Measurements from ENCODE around the gene MRPL12.
A peak's percentile ranks its signal among the peaks of the same experiment; 100 is the strongest.

MRPL12 gene

DNA sequence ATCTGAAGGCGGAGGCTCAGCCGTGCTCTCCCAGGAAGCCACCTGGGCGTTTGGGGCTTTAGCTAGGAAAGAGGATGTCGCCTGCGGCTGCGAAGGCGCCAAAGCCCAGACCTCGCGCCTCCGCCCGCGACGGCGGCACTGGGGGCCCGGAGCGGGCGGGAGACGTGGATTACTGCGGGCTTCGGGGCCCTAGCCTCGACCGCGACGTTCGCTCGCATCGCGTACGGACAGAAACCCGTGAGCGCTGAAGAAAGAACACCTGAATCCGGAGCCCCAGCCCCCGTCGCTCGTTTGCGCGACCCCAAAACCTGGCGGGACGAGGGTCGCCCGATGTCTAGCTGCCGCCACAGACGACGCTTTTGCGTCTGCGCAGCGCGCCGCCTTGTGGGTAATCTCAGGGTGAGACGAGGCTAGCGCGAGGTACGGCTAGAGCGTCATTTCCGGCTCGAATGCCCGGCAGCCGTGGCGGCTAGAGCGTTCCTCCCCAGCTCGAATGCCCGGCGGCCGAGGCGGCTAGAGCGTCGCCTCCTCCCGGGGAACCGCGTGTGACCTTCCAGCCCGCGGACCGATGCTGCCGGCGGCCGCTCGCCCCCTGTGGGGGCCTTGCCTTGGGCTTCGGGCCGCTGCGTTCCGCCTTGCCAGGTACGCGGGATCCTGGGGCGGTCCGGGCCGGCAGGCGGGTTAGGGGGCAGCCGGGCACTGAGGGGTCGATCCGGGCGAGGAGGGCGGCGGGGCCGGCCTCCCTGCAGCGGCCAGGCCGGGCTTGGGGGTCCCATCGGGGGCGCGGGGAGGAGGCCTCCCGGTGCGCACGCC lies at the start of gene MRPL12:
TSS of gene MRPL12 (plus strand) at position 434 of the 813 bp plus-strand sequence. CDS start at position 569, 135 bp downstream.
- peaks cover 52% of the 10 kb centered on the region for H3K36me3 ChIP-seq (ENCODE audit: control insufficient read depth, insufficient read depth, low read length)
- no peaks in the 10 kb centered on the region for H3K27me3 ChIP-seq (ENCODE audit: control insufficient read depth, insufficient read depth, low read length)
- peak within 1 kb of the TSS; percentile 98 for H3K9ac ChIP-seq (ENCODE audit: low read depth, low read length)
- H3K9me3 ChIP-seq (ENCODE audit: control insufficient read depth, insufficient read depth, low read length), result no peaks in the 10 kb centered on the region
- no peaks in the 10 kb centered on the region for H3K4me1 ChIP-seq (ENCODE audit: control insufficient read depth, insufficient read depth, low read length)
- peak within 1 kb of the TSS; percentile 95 for H3K4me3 ChIP-seq (ENCODE audit: low read depth, low read length)

- Histone ChIP-seq H3K9me3 (ENCODE audit: control insufficient read depth, insufficient read depth, low read length) (no peaks in the 10 kb centered on the region), H3K9ac (ENCODE audit: low read depth, low read length) (no peak overlapping the region)
These were observed 47.6 kb upstream of the MRPL12 start for GRCh38 chr17:81655378-81656117.

DNA sequence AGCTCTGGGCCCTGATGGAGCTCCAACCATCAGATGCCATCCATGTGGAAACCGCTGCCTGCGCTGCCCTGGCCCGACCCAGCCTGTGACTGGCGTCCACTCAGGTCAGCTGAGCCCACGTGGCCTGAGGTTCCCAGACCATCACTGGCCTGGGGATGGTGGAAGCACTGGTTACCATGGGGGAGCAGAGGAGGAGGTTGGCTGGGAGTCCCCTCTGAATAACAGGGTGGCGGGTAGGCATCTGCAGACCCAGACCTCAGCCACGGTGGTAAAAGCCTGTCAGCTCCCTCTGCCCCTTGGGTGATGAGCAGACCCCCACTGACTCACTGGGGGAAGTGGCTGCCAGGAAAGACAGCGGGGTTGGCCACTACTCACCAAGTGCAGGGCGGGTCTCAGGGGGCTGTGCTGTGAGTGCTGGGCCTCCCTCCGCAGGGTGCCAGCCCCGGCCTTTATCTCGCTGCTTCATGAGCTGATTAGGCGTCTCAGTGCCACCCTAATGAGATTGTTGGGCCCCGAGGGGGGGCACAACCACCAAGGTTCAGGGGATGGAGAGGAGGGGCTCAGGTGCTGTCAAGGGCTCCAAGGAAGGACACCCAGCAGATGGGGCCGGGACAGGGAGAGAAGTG lies 46.9 kb upstream of the MRPL12 start, which contains the start of gene PDE6G:
TSS of gene PDE6G (minus strand) at position 425 of the 626 bp plus-strand sequence. CDS start 3,237 bp downstream, outside the sequence.
- Histone ChIP-seq H3K27me3 (ENCODE audit: control insufficient read depth, insufficient read depth, low read length) (no peaks in the 10 kb centered on the region), H3K9me3 (ENCODE audit: control insufficient read depth, insufficient read depth, low read length) (no peaks in the 10 kb centered on the region), H3K36me3 (ENCODE audit: control insufficient read depth, insufficient read depth, low read length) (no peaks in the 10 kb centered on the region), H3K9ac (ENCODE audit: low read depth, low read length) (no peak within 1 kb of the TSS), H3K4me3 (ENCODE audit: low read depth, low read length) (no peak within 1 kb of the TSS), H3K4me1 (ENCODE audit: control insufficient read depth, insufficient read depth, low read length) (no peaks in the 10 kb centered on the region)

More at GRCh38 chr17:81655378-81656117, 47.6 kb upstream of the MRPL12 start:
- Histone ChIP-seq H3K36me3 (ENCODE audit: control insufficient read depth, insufficient read depth, low read length) (no peaks in the 10 kb centered on the region), H3K4me1 (ENCODE audit: control insufficient read depth, insufficient read depth, low read length) (no peaks in the 10 kb centered on the region), H3K27me3 (ENCODE audit: control insufficient read depth, insufficient read depth, low read length) (no peaks in the 10 kb centered on the region), H3K4me3 (ENCODE audit: low read depth, low read length) (no peak overlapping the region)

DNA sequence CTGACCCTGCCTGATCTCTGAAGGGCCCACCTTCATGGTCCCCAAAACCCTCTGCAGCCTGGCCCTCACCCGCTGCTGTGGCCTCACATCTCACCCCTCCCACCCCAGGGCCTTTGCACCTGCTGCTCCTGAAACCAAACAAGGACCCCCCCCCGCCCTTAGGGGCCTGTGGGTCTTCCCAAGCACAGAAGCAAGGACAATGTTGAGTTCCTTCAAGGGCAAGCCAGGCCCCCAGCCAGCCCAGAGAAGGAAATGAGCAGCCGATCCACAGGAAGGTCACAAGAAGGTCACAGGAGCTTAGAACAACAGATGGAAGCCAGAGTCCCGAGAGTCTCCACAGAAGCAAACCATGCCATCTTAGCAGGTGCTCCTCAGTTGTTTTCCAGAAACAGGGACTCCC lies 46.3 kb upstream of the MRPL12 start:
- Histone ChIP-seq H3K36me3 (ENCODE audit: control insufficient read depth, insufficient read depth, low read length) (no peaks in the 10 kb centered on the region), H3K9ac (ENCODE audit: low read depth, low read length) (no peak overlapping the region), H3K9me3 (ENCODE audit: control insufficient read depth, insufficient read depth, low read length) (no peaks in the 10 kb centered on the region), H3K27me3 (ENCODE audit: control insufficient read depth, insufficient read depth, low read length) (no peaks in the 10 kb centered on the region), H3K4me1 (ENCODE audit: control insufficient read depth, insufficient read depth, low read length) (no peaks in the 10 kb centered on the region), H3K4me3 (ENCODE audit: low read depth, low read length) (no peak overlapping the region)

- Histone ChIP-seq H3K36me3 (ENCODE audit: control insufficient read depth, insufficient read depth, low read length) (peaks cover 2% of the 10 kb centered on the region), H3K9ac (ENCODE audit: low read depth, low read length) (no peak overlapping the region), H3K9me3 (ENCODE audit: control insufficient read depth, insufficient read depth, low read length) (no peaks in the 10 kb centered on the region), H3K27me3 (ENCODE audit: control insufficient read depth, insufficient read depth, low read length) (no peaks in the 10 kb centered on the region), H3K4me3 (ENCODE audit: low read depth, low read length) (no peak overlapping the region), H3K4me1 (ENCODE audit: control insufficient read depth, insufficient read depth, low read length) (no peaks in the 10 kb centered on the region)
These were observed 44.1 kb upstream of the MRPL12 start for GRCh38 chr17:81659038-81659437.

DNA sequence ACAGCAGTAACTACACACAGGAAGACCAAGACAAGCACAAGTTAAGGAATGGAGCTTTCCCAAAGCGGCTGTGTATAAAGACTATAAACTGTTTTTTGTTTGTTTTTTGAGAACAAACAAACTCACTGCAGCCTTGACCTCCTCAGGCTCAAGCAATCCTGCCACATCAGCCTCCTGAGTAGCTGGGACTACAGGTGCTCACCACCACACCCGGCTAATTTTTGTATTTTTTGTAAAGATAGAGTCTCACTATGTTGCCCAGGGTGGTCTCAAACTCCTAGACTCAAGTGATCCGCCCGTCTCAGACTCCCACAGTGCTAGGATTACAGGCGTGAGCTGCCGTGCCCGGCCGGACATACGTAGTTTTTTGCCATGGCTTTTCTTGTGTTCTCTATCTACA lies 42.7 kb upstream of the MRPL12 start:
- Histone ChIP-seq H3K36me3 (ENCODE audit: control insufficient read depth, insufficient read depth, low read length) (peaks cover 8% of the 10 kb centered on the region), H3K4me1 (ENCODE audit: control insufficient read depth, insufficient read depth, low read length) (peaks cover under 1% of the 10 kb centered on the region), H3K27me3 (ENCODE audit: control insufficient read depth, insufficient read depth, low read length) (no peaks in the 10 kb centered on the region), H3K9me3 (ENCODE audit: control insufficient read depth, insufficient read depth, low read length) (no peaks in the 10 kb centered on the region), H3K4me3 (ENCODE audit: low read depth, low read length) (no peak overlapping the region), H3K9ac (ENCODE audit: low read depth, low read length) (no peak overlapping the region)

DNA sequence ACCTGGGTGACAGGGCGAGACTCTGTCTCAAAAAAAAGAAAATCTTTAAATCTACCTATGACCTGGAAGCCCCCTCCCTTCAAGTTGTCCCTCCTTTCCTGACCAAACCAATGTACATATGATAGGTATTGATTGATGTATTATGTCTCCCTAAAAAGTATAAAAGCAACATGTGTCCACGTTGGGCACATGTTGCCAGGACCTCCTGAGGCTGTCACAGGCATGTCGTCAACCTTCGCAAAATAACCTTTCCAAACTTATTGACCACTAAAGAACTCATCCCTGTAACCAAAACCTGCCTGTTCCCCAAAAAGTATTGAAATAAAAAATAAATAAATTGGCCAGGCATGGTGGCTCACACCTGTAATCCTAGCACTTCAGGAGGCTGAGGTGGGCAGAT lies 41.2 kb upstream of the MRPL12 start:
- Histone ChIP-seq H3K9me3 (ENCODE audit: control insufficient read depth, insufficient read depth, low read length) (no peaks in the 10 kb centered on the region), H3K36me3 (ENCODE audit: control insufficient read depth, insufficient read depth, low read length) (peaks cover 8% of the 10 kb centered on the region), H3K4me1 (ENCODE audit: control insufficient read depth, insufficient read depth, low read length) (peaks cover 4% of the 10 kb centered on the region), H3K27me3 (ENCODE audit: control insufficient read depth, insufficient read depth, low read length) (no peaks in the 10 kb centered on the region), H3K9ac (ENCODE audit: low read depth, low read length) (no peak overlapping the region), H3K4me3 (ENCODE audit: low read depth, low read length) (no peak overlapping the region)

DNA sequence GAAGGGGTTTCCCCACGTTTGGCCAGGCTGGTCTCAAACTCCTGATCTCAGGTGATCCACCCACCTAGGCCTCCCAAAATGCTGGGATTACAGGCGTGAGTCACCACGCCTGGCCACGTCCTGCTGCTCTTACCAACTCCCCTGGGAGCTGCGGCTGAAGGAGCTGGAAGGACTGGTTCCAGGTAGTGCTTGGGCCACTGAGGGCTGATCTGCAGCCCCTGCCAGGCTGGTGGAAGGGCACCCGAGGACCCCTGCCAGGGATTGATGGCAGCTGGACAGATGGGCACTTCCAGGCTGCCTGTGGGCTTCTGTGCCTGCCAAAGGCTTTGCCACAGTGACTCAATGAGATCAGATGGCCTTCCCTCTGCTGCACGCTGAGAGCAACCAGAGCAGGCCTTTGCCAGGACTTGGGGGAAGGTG lies 39.1 kb upstream of the MRPL12 start:
- Histone ChIP-seq H3K36me3 (ENCODE audit: control insufficient read depth, insufficient read depth, low read length) (peaks cover 12% of the 10 kb centered on the region), H3K27me3 (ENCODE audit: control insufficient read depth, insufficient read depth, low read length) (no peaks in the 10 kb centered on the region), H3K4me1 (ENCODE audit: control insufficient read depth, insufficient read depth, low read length) (peaks cover 4% of the 10 kb centered on the region), H3K9ac (ENCODE audit: low read depth, low read length) (no peak overlapping the region), H3K9me3 (ENCODE audit: control insufficient read depth, insufficient read depth, low read length) (no peaks in the 10 kb centered on the region), H3K4me3 (ENCODE audit: low read depth, low read length) (no peak overlapping the region)

GRCh38 chr17:81665205-81666091 lies 37.7 kb upstream of the MRPL12 start:
- H3K27me3 ChIP-seq (ENCODE audit: control insufficient read depth, insufficient read depth, low read length), result no peaks in the 10 kb centered on the region
- peak overlapping the region; percentile 89 for H3K9ac ChIP-seq (ENCODE audit: low read depth, low read length)
- peak overlapping the region; percentile 96 for H3K4me3 ChIP-seq (ENCODE audit: low read depth, low read length)
- no peaks in the 10 kb centered on the region for H3K9me3 ChIP-seq (ENCODE audit: control insufficient read depth, insufficient read depth, low read length)
- H3K4me1 ChIP-seq (ENCODE audit: control insufficient read depth, insufficient read depth, low read length), result peaks cover 4% of the 10 kb centered on the region
- peaks cover 24% of the 10 kb centered on the region for H3K36me3 ChIP-seq (ENCODE audit: control insufficient read depth, insufficient read depth, low read length)

DNA sequence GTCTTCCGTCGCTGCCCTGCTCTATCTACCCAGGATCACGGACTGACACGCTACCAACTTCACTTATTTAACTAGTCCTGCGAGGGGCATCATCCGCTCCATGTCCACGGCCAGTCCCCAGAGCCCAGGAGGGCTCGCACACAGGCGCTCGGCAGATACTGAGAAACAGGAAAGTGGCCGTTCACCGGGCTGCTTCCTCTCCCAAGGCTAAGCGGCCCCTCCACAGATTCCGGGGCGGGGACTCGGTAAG lies 37.1 kb upstream of the MRPL12 start:
- no peaks in the 10 kb centered on the region for H3K27me3 ChIP-seq (ENCODE audit: control insufficient read depth, insufficient read depth, low read length)
- H3K9me3 ChIP-seq (ENCODE audit: control insufficient read depth, insufficient read depth, low read length), result no peaks in the 10 kb centered on the region
- H3K4me3 ChIP-seq (ENCODE audit: low read depth, low read length), result peak overlapping the region; percentile 96
- peaks cover 4% of the 10 kb centered on the region for H3K4me1 ChIP-seq (ENCODE audit: control insufficient read depth, insufficient read depth, low read length)
- peaks cover 25% of the 10 kb centered on the region for H3K36me3 ChIP-seq (ENCODE audit: control insufficient read depth, insufficient read depth, low read length)
- H3K9ac ChIP-seq (ENCODE audit: low read depth, low read length), result peak overlapping the region; percentile 89

Measured in iPS-15b (cell line).